PC-3 (cell line): ENCODE measurements around the gene LLGL2. TPM values are rescaled to one million over a fixed set of nuclear protein-coding genes. Genes with fewer than 3 reads are reported as not detected.

ENCODE experiments used
- ATAC-seq: fragments of 200-7000 bp; cut with Tn5 transposase; 2 replicates; pipeline ENCODE4 v1.9.1; 2020; ENCODE audit warnings: mild to moderate bottlenecking, moderate library complexity
- BruUV-seq: library from RNA; stranded (reverse); fragments of 400-500 nt; replicated peaks from 2 replicates; lab custom pipeline; 2021; lab: Mats Ljungman, UMichigan
- CTCF ChIA-PET: fragments of 300-600 bp; sonication (Branson Sonifier 250); formaldehyde crosslinking; loops from one replicate; lab custom pipeline; 2022; ENCODE audit warnings: antibody characterized with exemption; lab: Charles Lee
- POLR2A ChIA-PET: fragments of 300-600 bp; sonication (Branson Sonifier 250); formaldehyde crosslinking; loops from one replicate; lab custom pipeline; 2022; ENCODE audit warnings: antibody characterized with exemption; ENCODE audit not compliant: unreplicated experiment; lab: Charles Lee
- DNase-seq: peaks from one replicate; pipeline ENCODE4 v3.0.0-alpha.2; 2015
- H2AFZ ChIP-seq: fragments of 300-600 bp; sonication (generic); 2 replicates; pipeline ENCODE4 v1.6.0; 2016; ENCODE audit warnings: antibody characterized with exemption, low read length
- H3F3A ChIP-seq: fragments of 300-600 bp; sonication (generic); one replicate; pipeline ENCODE4 v1.6.0; 2017; ENCODE audit warnings: antibody characterized with exemption, low read length, control low read depth, mild to moderate bottlenecking; ENCODE audit not compliant: unreplicated experiment
- H3K27ac ChIP-seq: fragments of 300-600 bp; sonication (generic); 2 replicates; pipeline ENCODE4 v1.5.1; 2016; ENCODE audit warnings: mild to moderate bottlenecking, low read length
- H3K27me3 ChIP-seq: fragments of 300-600 bp; sonication (generic); 2 replicates; pipeline ENCODE4 v1.6.1; 2016; ENCODE audit warnings: low read length, mixed read lengths
- H3K36me3 ChIP-seq: fragments of 300-600 bp; sonication (generic); 2 replicates; pipeline ENCODE4 v1.6.1; 2016; ENCODE audit warnings: low read depth, mixed run types, low read length, mixed read lengths
- H3K4me1 ChIP-seq: fragments of 300-600 bp; sonication (generic); 2 replicates; pipeline ENCODE4 v1.5.1; 2016; ENCODE audit warnings: low read length; ENCODE audit not compliant: insufficient read depth
- H3K4me2 ChIP-seq: fragments of 300-600 bp; sonication (generic); 2 replicates; pipeline ENCODE4 v1.6.0; 2016; ENCODE audit warnings: low read length
- H3K4me3 ChIP-seq: fragments of 300-600 bp; sonication (generic); 2 replicates; pipeline ENCODE4 v1.5.1; 2016; ENCODE audit warnings: mild to moderate bottlenecking, low read length, mixed read lengths
- H3K79me2 ChIP-seq: fragments of 300-600 bp; sonication (generic); 2 replicates; pipeline ENCODE4 v1.6.1; 2017; ENCODE audit warnings: low read length, mixed read lengths
- H3K9ac ChIP-seq: fragments of 300-600 bp; sonication (generic); 2 replicates; pipeline ENCODE4 v1.6.0; 2016; ENCODE audit warnings: mild to moderate bottlenecking, low read length
- H3K9me2 ChIP-seq: fragments of 300-600 bp; sonication (generic); replicated peaks from 2 replicates; pipeline ENCODE4 v1.6.1; 2016; ENCODE audit warnings: mixed run types, low read length, mixed read lengths
- H3K9me3 ChIP-seq: fragments of 300-600 bp; sonication (generic); 2 replicates; pipeline ENCODE4 v1.6.1; 2016; ENCODE audit warnings: low read length, mixed read lengths
- H4K20me1 ChIP-seq: fragments of 300-600 bp; sonication (generic); 2 replicates; pipeline ENCODE4 v1.6.1; 2016; ENCODE audit warnings: low read length, mixed read lengths
- EZH2 ChIP-seq: fragments of 300-600 bp; sonication (generic); IDR thresholded peaks from one replicate; pipeline ENCODE4 v1.6.1; 2017; ENCODE audit warnings: antibody characterized with exemption, mild to moderate bottlenecking, low read length; ENCODE audit not compliant: unreplicated experiment
- EZH2phosphoT487 ChIP-seq: fragments of 300-600 bp; sonication (generic); IDR thresholded peaks from 2 replicates; pipeline ENCODE4 v1.6.1; 2018; ENCODE audit warnings: mild to moderate bottlenecking, antibody characterized with exemption, low read length, borderline replicate concordance
- intact Hi-C: fragments of 100-400 bp; cut with micrococcal nuclease; formaldehyde crosslinking; loops from 2 replicates; pipeline ENCODE4 v1.9.0; 2023
- microRNA-seq: library from miRNA; unstranded; fragments of <30 nt; microRNA quantifications from one replicate; pipeline ENCODE4 v1.1.0, GENCODE V29; 2020; ENCODE audit not compliant: unreplicated experiment
- total RNA-seq: library from RNA; depleted of rRNA; stranded (reverse); fragments of >200 nt; gene quantifications from 2 replicates; pipeline ENCODE4 v1.2.3, GENCODE V29; 2014; rRNA removed
- TF ChIP-seq, protein P1 (sequence below): fragments of 300-600 bp; sonication (generic); conservative IDR thresholded peaks from 2 replicates; pipeline ENCODE4 v1.5.1; 2017; ENCODE audit warnings: antibody characterized with exemption, low read depth, mild to moderate bottlenecking, low read length

Gene LLGL2
- total RNA-seq, 1 experiment from 2014 or later, result 92.9 TPM

DNA sequence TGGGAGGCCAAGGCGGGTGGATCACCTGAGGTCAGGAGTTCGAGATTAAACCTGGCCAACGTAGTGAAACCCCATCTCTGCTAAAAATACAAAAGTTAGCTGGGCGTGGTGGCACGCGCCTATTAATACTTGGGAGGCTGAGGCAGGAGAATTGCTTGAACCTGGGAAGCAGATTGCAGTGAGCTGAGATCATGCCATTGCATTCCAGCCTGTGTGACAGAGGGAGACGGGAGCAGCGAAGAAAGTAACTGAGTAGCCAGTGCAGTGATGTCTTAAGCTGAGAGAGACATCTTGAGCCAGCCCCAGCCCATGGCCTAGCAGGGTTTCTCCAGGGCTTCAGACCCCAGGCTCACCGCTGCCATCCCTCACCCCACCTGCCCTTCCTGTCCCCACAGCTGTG is 97.9 kb downstream of the LLGL2 start:
- ATAC-seq (no peak), DNase-seq (no peak)
- H3K9me2 ChIP-seq, result no peaks in the 10 kb centered on the region
- H3K4me1 ChIP-seq, result no peaks in the 10 kb centered on the region
- no peak for TF ChIP-seq EZH2
- TF ChIP-seq, protein P1, sequence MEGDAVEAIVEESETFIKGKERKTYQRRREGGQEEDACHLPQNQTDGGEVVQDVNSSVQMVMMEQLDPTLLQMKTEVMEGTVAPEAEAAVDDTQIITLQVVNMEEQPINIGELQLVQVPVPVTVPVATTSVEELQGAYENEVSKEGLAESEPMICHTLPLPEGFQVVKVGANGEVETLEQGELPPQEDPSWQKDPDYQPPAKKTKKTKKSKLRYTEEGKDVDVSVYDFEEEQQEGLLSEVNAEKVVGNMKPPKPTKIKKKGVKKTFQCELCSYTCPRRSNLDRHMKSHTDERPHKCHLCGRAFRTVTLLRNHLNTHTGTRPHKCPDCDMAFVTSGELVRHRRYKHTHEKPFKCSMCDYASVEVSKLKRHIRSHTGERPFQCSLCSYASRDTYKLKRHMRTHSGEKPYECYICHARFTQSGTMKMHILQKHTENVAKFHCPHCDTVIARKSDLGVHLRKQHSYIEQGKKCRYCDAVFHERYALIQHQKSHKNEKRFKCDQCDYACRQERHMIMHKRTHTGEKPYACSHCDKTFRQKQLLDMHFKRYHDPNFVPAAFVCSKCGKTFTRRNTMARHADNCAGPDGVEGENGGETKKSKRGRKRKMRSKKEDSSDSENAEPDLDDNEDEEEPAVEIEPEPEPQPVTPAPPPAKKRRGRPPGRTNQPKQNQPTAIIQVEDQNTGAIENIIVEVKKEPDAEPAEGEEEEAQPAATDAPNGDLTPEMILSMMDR, result no peak
- no peak for TF ChIP-seq EZH2phosphoT487
- no peaks in the 10 kb centered on the region for H3K79me2 ChIP-seq
- H3K4me2 ChIP-seq, result no peak overlapping the region
- no peaks in the 10 kb centered on the region for H3K36me3 ChIP-seq
- ChIA-PET POLR2A (no interaction called here), CTCF (no interaction called here)
- no peak overlapping the region for H3K9ac ChIP-seq
- no peak overlapping the region for H3K27ac ChIP-seq
- intact Hi-C loops, result no loop called here
- no peak overlapping the region for H2AFZ ChIP-seq
- no peaks in the 10 kb centered on the region for H3K27me3 ChIP-seq
- no peaks in the 10 kb centered on the region for H3F3A ChIP-seq
- no peak overlapping the region for H3K4me3 ChIP-seq
- BruUV-seq, result no TSS peak
- H4K20me1 ChIP-seq, result no peaks in the 10 kb centered on the region
- no peaks in the 10 kb centered on the region for H3K9me3 ChIP-seq

DNA sequence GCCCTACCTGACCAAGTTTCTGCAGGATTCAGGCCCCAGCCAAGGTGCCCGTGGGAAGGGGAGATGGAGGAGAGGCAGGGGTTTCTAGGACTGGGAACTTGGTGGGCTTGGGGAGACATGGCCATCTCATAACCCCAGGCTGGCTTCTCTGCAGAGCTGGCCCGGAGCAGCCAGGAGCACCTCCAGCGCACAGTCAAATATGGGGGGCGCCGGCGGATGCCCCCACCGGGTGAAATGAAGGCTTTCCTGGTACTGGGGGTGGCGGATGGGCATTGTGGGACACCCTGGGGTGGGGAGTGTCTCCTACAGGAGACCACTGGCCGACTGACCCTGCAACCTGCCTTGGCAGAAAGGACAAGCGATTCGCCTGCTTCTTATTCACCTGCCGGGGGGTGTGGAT is 98.5 kb downstream of the LLGL2 start:
- H3K4me2 ChIP-seq, result no peak overlapping the region
- no peaks in the 10 kb centered on the region for H3K9me2 ChIP-seq
- BruUV-seq, result no TSS peak
- H3K79me2 ChIP-seq, result no peaks in the 10 kb centered on the region
- intact Hi-C loops, result no loop called here
- H3K9me3 ChIP-seq, result no peaks in the 10 kb centered on the region
- no peaks in the 10 kb centered on the region for H3F3A ChIP-seq
- DNase-seq, result no peak
- H3K4me3 ChIP-seq, result no peak overlapping the region
- CTCF ChIA-PET, result no interaction called here
- ATAC-seq, result no peak
- TF ChIP-seq EZH2phosphoT487, result no peak
- TF ChIP-seq, protein P1, result no peak
- TF ChIP-seq EZH2, result no peak
- H3K9ac ChIP-seq, result no peak overlapping the region
- no peak overlapping the region for H3K27ac ChIP-seq
- H2AFZ ChIP-seq, result no peak overlapping the region
- H4K20me1 ChIP-seq, result no peaks in the 10 kb centered on the region
- no peaks in the 10 kb centered on the region for H3K4me1 ChIP-seq
- POLR2A ChIA-PET, result no interaction called here
- no peaks in the 10 kb centered on the region for H3K27me3 ChIP-seq
- H3K36me3 ChIP-seq, result no peaks in the 10 kb centered on the region

Small RNA genes lying within 50 kb of the gene (microRNA-seq; reads per million reads assigned to microRNA genes)
- 1.8 reads per million for gene MIR6785

Other genes with a start within 250 kb of the LLGL2 start
- gene SLC25A19, start 236.3 kb upstream of the LLGL2 start, total RNA-seq, result 75.0 and 76.9 TPM in 2 replicates
- gene GRB2, start 120.0 kb upstream of the LLGL2 start, total RNA-seq, result 224 and 282 TPM in 2 replicates
- 45.6 and 88.3 TPM in 2 replicates for gene TMEM94, start 69.1 kb upstream of the LLGL2 start, total RNA-seq
- gene CASKIN2, start 10.2 kb upstream of the LLGL2 start, total RNA-seq, result 22.0 and 28.3 TPM in 2 replicates
- 61.6 and 70.4 TPM in 2 replicates for gene TSEN54, start 9.2 kb upstream of the LLGL2 start, total RNA-seq
- 3.2 and 7.1 TPM in 2 replicates for gene MYO15B, start 62.1 kb downstream of the LLGL2 start, total RNA-seq
- 2.3 and 4.3 TPM in 2 replicates for gene SMIM5, start 107.7 kb downstream of the LLGL2 start, total RNA-seq
- gene RECQL5, start 141.5 kb downstream of the LLGL2 start, total RNA-seq, result 54.2 and 97.7 TPM in 2 replicates
- 97.8 and 115 TPM in 2 replicates for gene SAP30BP, start 141.6 kb downstream of the LLGL2 start, total RNA-seq
- 273 and 362 TPM in 2 replicates for gene ITGB4, start 195.8 kb downstream of the LLGL2 start, total RNA-seq
- 64.9 and 75.0 TPM in 2 replicates for gene GALK1, start 239.5 kb downstream of the LLGL2 start, total RNA-seq